Trophoblast cell (in vitro differentiated cells and primary cell): ENCODE results near the gene PIGBOS1.

Source experiments
- DNase-seq, 2 donors: peaks; one replicate each; pipeline ENCODE4 v3.0.0-alpha.2; 2016
- H2AFZ ChIP-seq: 2 replicates; pipeline ENCODE4 v1.6.1; 2013; ENCODE audit warnings: low read length, moderate library complexity, mild to moderate bottlenecking; ENCODE audit not compliant: insufficient read depth, poor library complexity
- H2AK5ac ChIP-seq: 2 replicates; pipeline ENCODE4 v1.6.1; 2013; ENCODE audit warnings: mild to moderate bottlenecking, low read length
- H2BK120ac ChIP-seq: 2 replicates; pipeline ENCODE4 v1.6.1; 2013; ENCODE audit warnings: low read length, mild to moderate bottlenecking, moderate library complexity; ENCODE audit not compliant: insufficient read depth, poor library complexity
- H2BK12ac ChIP-seq: 2 replicates; pipeline ENCODE4 v1.6.1; 2013; ENCODE audit warnings: mild to moderate bottlenecking, low read length, moderate library complexity
- H2BK5ac ChIP-seq: 2 replicates; pipeline ENCODE4 v1.6.1; 2013; ENCODE audit warnings: low read length, low read depth, moderate library complexity, mild to moderate bottlenecking; ENCODE audit not compliant: poor library complexity
- H3K14ac ChIP-seq: 2 replicates; pipeline ENCODE4 v1.6.1; 2013; ENCODE audit warnings: mild to moderate bottlenecking, low read length
- H3K18ac ChIP-seq: 2 replicates; pipeline ENCODE4 v1.6.1; 2013; ENCODE audit warnings: mild to moderate bottlenecking, low read length
- H3K23ac ChIP-seq: 2 replicates; pipeline ENCODE4 v1.6.1; 2013; ENCODE audit warnings: low read length
- H3K27ac ChIP-seq: 2 replicates; pipeline ENCODE4 v1.5.1; 2013; ENCODE audit warnings: low read depth, mild to moderate bottlenecking, inconsistent platforms, low read length, moderate library complexity
- H3K27me3 ChIP-seq: 2 replicates; pipeline ENCODE4 v1.6.1; 2013; ENCODE audit warnings: inconsistent platforms, mild to moderate bottlenecking, low read length, moderate library complexity; ENCODE audit not compliant: insufficient read depth
- H3K36me3 ChIP-seq, 2 experiments: 1 replicate in 1 of 2; 2 replicates in 1 of 2; pipeline ENCODE4 v1.6.1; 2013; ENCODE audit warnings: low read length in 2 of 2, mild to moderate bottlenecking in 2 of 2, moderate library complexity in 1 of 2; ENCODE audit not compliant: insufficient read depth in 2 of 2, control insufficient read depth in 1 of 2
- H3K4ac ChIP-seq: 2 replicates; pipeline ENCODE4 v1.6.1; 2013; ENCODE audit warnings: low read depth, mild to moderate bottlenecking, low read length, moderate library complexity
- H3K4me1 ChIP-seq, 2 experiments: 1 replicate in 1 of 2; 2 replicates in 1 of 2; pipeline ENCODE4 v1.6.1; 2013; ENCODE audit warnings: low read length in 2 of 2, mild to moderate bottlenecking in 2 of 2, moderate library complexity in 1 of 2; ENCODE audit not compliant: insufficient read depth in 2 of 2, control insufficient read depth in 1 of 2
- H3K4me2 ChIP-seq: 2 replicates; pipeline ENCODE4 v1.6.1; 2013; ENCODE audit warnings: inconsistent platforms, mild to moderate bottlenecking, low read length, moderate library complexity
- H3K4me3 ChIP-seq: 2 replicates; pipeline ENCODE4 v1.5.1; 2013; ENCODE audit warnings: mild to moderate bottlenecking, low read depth, low read length, inconsistent platforms
- H3K79me1 ChIP-seq: one replicate; pipeline ENCODE4 v1.6.1; 2013; ENCODE audit warnings: low read length
- H3K79me2 ChIP-seq: 2 replicates; pipeline ENCODE4 v1.6.1; 2013; ENCODE audit warnings: low read length, mild to moderate bottlenecking; ENCODE audit not compliant: control insufficient read depth, insufficient read depth, poor library complexity
- H3K9ac ChIP-seq: 2 replicates; pipeline ENCODE4 v1.6.1; 2013; ENCODE audit warnings: mild to moderate bottlenecking, low read length
- H3K9me3 ChIP-seq: 2 replicates; pipeline ENCODE4 v1.6.1; 2013; ENCODE audit warnings: low read depth, mild to moderate bottlenecking, control low read depth, inconsistent platforms, low read length; ENCODE audit not compliant: insufficient read depth
- H4K12ac ChIP-seq: 2 replicates; pipeline ENCODE4 v1.6.1; 2013; ENCODE audit warnings: low read depth, mild to moderate bottlenecking, low read length, moderate library complexity
- H4K8ac ChIP-seq: 2 replicates; pipeline ENCODE4 v1.6.1; 2013; ENCODE audit warnings: low read depth, mild to moderate bottlenecking, low read length, moderate library complexity
- H4K91ac ChIP-seq: one replicate; pipeline ENCODE4 v1.6.1; 2013; ENCODE audit warnings: low read depth, mild to moderate bottlenecking, low read length, moderate library complexity
- WGBS: extraction: QIAGEN DNeasy Blood & Tissue Kit; methylation state at CpG from one replicate; pipeline ENCODE4 v1.1.7; 2013; ENCODE audit warnings: missing lambda C conversion rate; ENCODE audit not compliant: insufficient read length, insufficient coverage; ENCODE audit errors: extremely low coverage; 5-methylcytosine and 5-hydroxymethylcytosine counted together

Gene PIGBOS1

GRCh38 chr15:55360256-55360655 is 41.3 kb upstream of the PIGBOS1 start:
- no CpG with 5 or more reads among the region's 6 CpGs for WGBS
- H4K12ac ChIP-seq, result no peak overlapping the region
- no peak overlapping the region for H4K91ac ChIP-seq
- H2AFZ ChIP-seq, result no peak overlapping the region
- H3K4me3 ChIP-seq, result no peak overlapping the region
- H3K79me2 ChIP-seq, result no peaks in the 10 kb centered on the region
- H2AK5ac ChIP-seq, result no peak overlapping the region
- DNase-seq, result no peak
- no peak overlapping the region for H3K9ac ChIP-seq
- no peak overlapping the region for H2BK120ac ChIP-seq
- H3K4ac ChIP-seq, result no peak overlapping the region
- H3K79me1 ChIP-seq, result no peaks in the 10 kb centered on the region
- no peak overlapping the region for H3K23ac ChIP-seq
- no peaks in the 10 kb centered on the region for H3K27me3 ChIP-seq
- H3K4me1 ChIP-seq, result no peaks in the 10 kb centered on the region
- H4K8ac ChIP-seq, result no peak overlapping the region
- H3K4me2 ChIP-seq, result no peak overlapping the region
- no peak overlapping the region for H3K27ac ChIP-seq
- no peak overlapping the region for H2BK5ac ChIP-seq
- no peak overlapping the region for H3K18ac ChIP-seq
- H2BK12ac ChIP-seq, result no peak overlapping the region
- no peak overlapping the region for H3K14ac ChIP-seq
- no peaks in the 10 kb centered on the region for H3K36me3 ChIP-seq
- no peaks in the 10 kb centered on the region for H3K9me3 ChIP-seq

DNA sequence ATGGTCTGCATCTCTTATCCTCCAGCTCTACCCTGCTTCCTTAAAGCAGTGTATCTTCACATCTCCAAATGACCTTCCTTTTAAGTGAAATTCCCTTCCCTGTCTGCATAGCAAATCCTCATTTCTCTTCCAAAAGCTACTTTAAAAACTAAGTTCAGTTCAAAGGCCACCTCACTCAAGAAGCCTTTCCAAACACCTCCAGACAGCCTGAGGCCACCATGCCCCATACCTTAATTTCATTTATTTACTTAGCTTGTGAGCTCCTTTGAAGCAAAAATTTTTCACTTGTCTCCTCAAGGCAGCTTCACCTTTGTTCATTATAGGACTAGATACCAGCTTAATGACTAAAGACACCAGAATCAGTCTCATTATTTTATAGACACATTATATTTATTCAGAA is 39.5 kb upstream of the PIGBOS1 start:
- H4K91ac ChIP-seq, result no peak overlapping the region
- no peak for DNase-seq
- H3K9me3 ChIP-seq, result no peaks in the 10 kb centered on the region
- H3K23ac ChIP-seq, result no peak overlapping the region
- no peak overlapping the region for H2BK120ac ChIP-seq
- no peak overlapping the region for H2AK5ac ChIP-seq
- no peak overlapping the region for H2BK5ac ChIP-seq
- H3K79me2 ChIP-seq, result no peaks in the 10 kb centered on the region
- H4K12ac ChIP-seq, result no peak overlapping the region
- H3K36me3 ChIP-seq, result no peaks in the 10 kb centered on the region
- no peak overlapping the region for H3K27ac ChIP-seq
- H3K4me1 ChIP-seq, result no peaks in the 10 kb centered on the region
- H4K8ac ChIP-seq, result no peak overlapping the region
- no peaks in the 10 kb centered on the region for H3K79me1 ChIP-seq
- H2AFZ ChIP-seq, result no peak overlapping the region
- H3K4me2 ChIP-seq, result no peak overlapping the region
- no peak overlapping the region for H2BK12ac ChIP-seq
- no peak overlapping the region for H3K18ac ChIP-seq
- H3K14ac ChIP-seq, result no peak overlapping the region
- no peak overlapping the region for H3K9ac ChIP-seq
- H3K27me3 ChIP-seq, result no peaks in the 10 kb centered on the region
- H3K4me3 ChIP-seq, result no peak overlapping the region
- no peak overlapping the region for H3K4ac ChIP-seq

DNA sequence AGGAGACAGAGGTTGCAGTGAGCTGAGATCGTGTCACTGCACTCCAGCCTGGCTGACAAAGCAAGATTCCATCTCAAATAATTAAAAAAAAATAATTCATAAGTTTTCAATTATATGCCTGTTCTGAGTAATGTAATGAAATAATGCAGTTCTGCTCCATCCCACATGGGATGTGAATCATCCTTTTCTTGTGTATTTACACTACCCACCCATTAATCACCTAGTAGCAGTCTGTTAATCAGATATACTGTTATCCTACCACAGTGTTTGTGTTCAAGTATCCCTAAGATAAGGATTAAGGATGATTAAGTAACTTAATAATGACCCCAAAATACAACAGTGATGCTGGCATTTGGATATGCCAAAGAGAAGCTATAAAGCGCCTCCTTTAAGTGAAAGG is 38.9 kb upstream of the PIGBOS1 start:
- Histone ChIP-seq H2AFZ (no peak overlapping the region), H4K12ac (no peak overlapping the region), H3K79me2 (no peaks in the 10 kb centered on the region), H3K27me3 (no peaks in the 10 kb centered on the region), H3K4me1 (no peaks in the 10 kb centered on the region), H3K9ac (no peak overlapping the region), H3K4me3 (no peak overlapping the region), H3K79me1 (no peaks in the 10 kb centered on the region), H2BK5ac (no peak overlapping the region), H3K4me2 (no peak overlapping the region), H3K18ac (no peak overlapping the region), H3K14ac (no peak overlapping the region), H2AK5ac (no peak overlapping the region), H3K23ac (no peak overlapping the region), H2BK12ac (no peak overlapping the region), H3K27ac (no peak overlapping the region), H3K9me3 (no peaks in the 10 kb centered on the region), H2BK120ac (no peak overlapping the region), H3K36me3 (no peaks in the 10 kb centered on the region), H4K91ac (no peak overlapping the region), H3K4ac (no peak overlapping the region), H4K8ac (no peak overlapping the region)
- DNase-seq, result no peak
- no CpG with 5 or more reads among the region's 2 CpGs for WGBS

DNA sequence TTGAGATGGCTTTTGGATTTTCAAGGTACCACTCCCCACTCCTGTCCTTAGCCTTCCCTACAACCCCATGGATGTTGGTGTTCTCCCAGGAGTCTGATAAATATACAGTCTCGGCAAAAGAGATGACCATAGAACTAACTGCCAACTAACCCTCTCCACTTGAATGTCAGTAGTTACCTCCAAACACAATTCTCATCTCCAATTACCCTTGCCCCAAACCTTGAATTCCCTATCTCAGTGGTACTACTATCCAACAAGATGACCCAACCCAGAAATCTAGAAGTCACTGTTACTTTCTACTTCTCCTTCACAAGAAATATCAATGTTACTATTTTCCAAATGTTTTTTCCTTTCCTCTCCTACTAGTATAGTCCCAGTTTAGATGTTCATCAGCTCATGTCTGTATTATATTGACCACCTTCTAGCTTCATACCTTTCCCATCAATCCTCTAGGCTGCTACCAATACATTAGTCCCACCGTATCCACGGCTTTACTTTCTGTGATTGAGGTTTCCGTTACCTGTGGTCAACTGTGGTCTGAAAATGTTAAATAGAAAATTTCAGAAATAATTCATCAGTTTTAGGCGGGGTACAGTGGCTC is 38.2 kb upstream of the PIGBOS1 start:
- Histone ChIP-seq H3K4me2 (no peak overlapping the region), H3K79me2 (no peaks in the 10 kb centered on the region), H3K36me3 (no peaks in the 10 kb centered on the region), H2AFZ (no peak overlapping the region), H2AK5ac (no peak overlapping the region), H2BK12ac (no peak overlapping the region), H4K8ac (no peak overlapping the region), H2BK120ac (no peak overlapping the region), H3K27me3 (no peaks in the 10 kb centered on the region), H4K12ac (no peak overlapping the region), H3K79me1 (no peaks in the 10 kb centered on the region), H3K4me3 (no peak overlapping the region), H3K9me3 (no peaks in the 10 kb centered on the region), H3K18ac (no peak overlapping the region), H3K9ac (no peak overlapping the region), H3K4me1 (no peaks in the 10 kb centered on the region), H4K91ac (no peak overlapping the region), H2BK5ac (no peak overlapping the region), H3K14ac (no peak overlapping the region), H3K23ac (no peak overlapping the region), H3K27ac (no peak overlapping the region), H3K4ac (no peak overlapping the region)
- no peak for DNase-seq
- no CpG with 5 or more reads among the region's 5 CpGs for WGBS
